ENCODE results near the gene AIDA. TPM values are rescaled to one million over a fixed set of nuclear protein-coding genes. Genes with fewer than 3 reads are reported as not detected.

Gene AIDA
- total RNA-seq, 1 donor from 2014 or later = 62.3 TPM

GRCh38 chr1:222624214-222624613 lies 88.1 kb downstream of the AIDA start:
- H3K27me3 Mint-ChIP-seq = no peaks in the 10 kb centered on the region
- no peak overlapping the region for H3K4me3 Mint-ChIP-seq (ENCODE audit: low read depth)
- peaks cover 3% of the 10 kb centered on the region for H3K4me1 Mint-ChIP-seq (ENCODE audit: low read depth)
- no peaks in the 10 kb centered on the region for H3K9me3 Mint-ChIP-seq (ENCODE audit: low read depth)
- TF ChIP-seq CTCF (IDR thresholded peaks at IDR 0.05; ENCODE audit: unreplicated experiment) = no peak
- peaks cover 18% of the 10 kb centered on the region for H3K36me3 Mint-ChIP-seq (ENCODE audit: insufficient read depth)
- no peak overlapping the region for H3K27ac Mint-ChIP-seq
- no peak for DNase-seq (ENCODE audit: low spot score, unreplicated experiment)

GRCh38 chr1:222623458-222623857 lies 88.8 kb downstream of the AIDA start:
- Mint-ChIP-seq H3K27me3 (no peaks in the 10 kb centered on the region), H3K4me1 (ENCODE audit: low read depth) (peaks cover 7% of the 10 kb centered on the region), H3K27ac (no peak overlapping the region), H3K9me3 (ENCODE audit: low read depth) (no peaks in the 10 kb centered on the region), H3K4me3 (ENCODE audit: low read depth) (no peak overlapping the region), H3K36me3 (ENCODE audit: insufficient read depth) (peaks cover 18% of the 10 kb centered on the region)
- DNase-seq (ENCODE audit: low spot score, unreplicated experiment) = no peak
- TF ChIP-seq CTCF (IDR thresholded peaks at IDR 0.05; ENCODE audit: unreplicated experiment) = no peak

GRCh38 chr1:222622765-222623164 lies 89.5 kb downstream of the AIDA start:
- Mint-ChIP-seq H3K27me3 (no peaks in the 10 kb centered on the region), H3K27ac (no peak overlapping the region), H3K4me3 (ENCODE audit: low read depth) (no peak overlapping the region), H3K9me3 (ENCODE audit: low read depth) (no peaks in the 10 kb centered on the region), H3K4me1 (ENCODE audit: low read depth) (peaks cover 7% of the 10 kb centered on the region), H3K36me3 (ENCODE audit: insufficient read depth) (peaks cover 15% of the 10 kb centered on the region)
- DNase-seq (ENCODE audit: low spot score, unreplicated experiment) = no peak
- no peak for TF ChIP-seq CTCF (IDR thresholded peaks at IDR 0.05; ENCODE audit: unreplicated experiment)

- DNase-seq (ENCODE audit: low spot score, unreplicated experiment) = no peak
- Mint-ChIP-seq H3K4me3 (ENCODE audit: low read depth) (no peak overlapping the region), H3K9me3 (ENCODE audit: low read depth) (no peaks in the 10 kb centered on the region), H3K4me1 (ENCODE audit: low read depth) (peaks cover 12% of the 10 kb centered on the region), H3K36me3 (ENCODE audit: insufficient read depth) (peaks cover 8% of the 10 kb centered on the region), H3K27ac (no peak overlapping the region), H3K27me3 (no peaks in the 10 kb centered on the region)
- no peak for TF ChIP-seq CTCF (IDR thresholded peaks at IDR 0.05; ENCODE audit: unreplicated experiment)
Observed at GRCh38 chr1:222620566-222620965, 91.7 kb downstream of the AIDA start.

GRCh38 chr1:222618880-222619596 lies 93.3 kb downstream of the AIDA start:
- Mint-ChIP-seq H3K4me3 (ENCODE audit: low read depth) (peak overlapping the region; percentile 89), H3K4me1 (ENCODE audit: low read depth) (peaks cover 12% of the 10 kb centered on the region), H3K27ac (peak overlapping the region; percentile 88), H3K9me3 (ENCODE audit: low read depth) (no peaks in the 10 kb centered on the region), H3K36me3 (ENCODE audit: insufficient read depth) (peaks cover 7% of the 10 kb centered on the region), H3K27me3 (no peaks in the 10 kb centered on the region)
- no peak for TF ChIP-seq CTCF (IDR thresholded peaks at IDR 0.05; ENCODE audit: unreplicated experiment)
- peak; percentile 13 for DNase-seq (ENCODE audit: low spot score, unreplicated experiment)

Other genes with a start within 250 kb of the AIDA start
- gene HHIPL2, start 164.4 kb downstream of the AIDA start, total RNA-seq = 0.27 and 0.57 TPM in 2 replicates
- gene TAF1A, start 122.6 kb downstream of the AIDA start, total RNA-seq = 19.7 and 20.7 TPM in 2 replicates
- gene MIA3, start 94.4 kb downstream of the AIDA start, total RNA-seq = 67.1 and 68.6 TPM in 2 replicates
- gene BROX, start 73 bp upstream of the AIDA start, total RNA-seq = 27.5 and 28.0 TPM in 2 replicates
- gene FAM177B, start 24.7 kb upstream of the AIDA start, total RNA-seq = not detected in 2 replicates
- gene DISP1, start 102.5 kb upstream of the AIDA start, total RNA-seq = 9.1 and 9.3 TPM in 2 replicates

All from progenitor cell of endocrine pancreas (in vitro differentiated cells).